NCI-H1436 (cell line): ENCODE data around the gene CRYBG3.

ENCODE experiments used
- DNase-seq: peaks from one replicate; lab custom pipeline; 2025; lab: John Stamatoyannopoulos, UW

Gene CRYBG3

DNA sequence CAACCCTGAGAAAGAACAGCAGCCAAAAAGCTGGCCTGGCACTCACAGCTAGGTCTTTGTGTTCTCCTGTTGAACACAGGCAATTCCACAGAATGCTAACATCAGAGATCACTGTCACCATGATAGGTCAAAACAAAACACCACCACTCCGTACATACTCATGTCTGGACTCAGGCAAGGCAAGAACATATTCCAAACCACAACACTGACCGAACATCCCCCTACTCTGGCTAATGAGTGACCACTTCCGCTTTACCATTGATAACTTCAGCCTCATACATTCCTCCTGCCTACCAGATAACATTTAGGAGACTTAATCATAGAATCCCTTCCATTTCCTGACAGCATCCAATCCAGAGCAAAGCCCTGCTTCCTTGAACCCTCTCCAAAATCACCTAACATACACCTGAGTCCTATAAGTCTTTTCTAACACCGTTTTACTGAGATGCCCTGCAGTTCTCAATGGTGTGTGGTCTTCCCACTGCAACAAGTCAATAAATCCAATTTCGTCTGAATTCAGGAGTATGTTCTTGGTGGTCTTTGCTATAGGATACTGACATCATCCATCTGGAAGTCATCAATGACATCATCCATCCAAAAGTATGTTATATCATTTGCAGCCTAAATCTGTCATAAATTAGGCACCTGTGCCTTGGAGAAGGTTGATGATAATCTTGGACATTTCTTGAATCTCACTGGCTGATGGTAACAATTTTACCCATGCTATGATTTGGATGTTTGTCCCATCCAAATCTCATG lies 126.7 kb downstream of the CRYBG3 start:
- DNase-seq: no peak

DNA sequence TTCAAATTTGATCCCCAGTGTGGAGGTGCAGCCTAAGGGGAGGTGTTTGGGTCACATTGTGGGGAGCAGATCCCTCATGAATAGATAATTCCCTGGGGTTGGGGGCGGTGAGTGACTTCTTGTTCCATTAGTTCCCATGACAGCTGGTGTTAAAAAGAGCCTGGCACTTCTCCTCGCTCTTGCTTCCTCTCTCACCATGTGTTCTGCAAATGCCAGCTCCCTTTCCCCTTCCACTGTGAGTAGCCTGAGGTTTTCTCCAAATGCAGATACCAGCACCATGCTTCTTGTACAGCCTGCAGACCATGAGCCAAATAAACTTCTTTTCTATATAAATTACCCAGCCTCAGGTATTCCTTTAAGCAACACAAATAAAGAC lies 127.3 kb downstream of the CRYBG3 start:
- DNase-seq: no peak

DNA sequence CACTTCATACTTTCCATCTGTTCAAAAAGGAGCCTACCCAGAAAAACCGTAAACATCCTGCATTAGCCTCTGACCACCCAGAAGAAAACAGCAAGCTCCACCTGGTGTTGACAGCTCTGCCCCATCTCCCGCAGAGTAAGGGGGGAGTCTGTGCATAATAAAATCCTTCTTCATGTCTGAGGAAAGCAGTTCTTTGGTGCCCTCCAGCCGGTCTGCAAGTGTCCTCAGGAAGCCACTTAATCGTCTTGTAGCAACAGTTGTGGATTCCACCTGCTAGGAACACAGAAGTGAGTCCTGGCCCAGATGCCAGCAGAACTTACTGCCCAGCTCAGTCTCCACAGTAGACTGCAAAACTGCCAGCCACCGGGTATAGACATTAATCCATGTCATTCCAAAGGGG lies 127.9 kb downstream of the CRYBG3 start:
- no peak for DNase-seq

DNA sequence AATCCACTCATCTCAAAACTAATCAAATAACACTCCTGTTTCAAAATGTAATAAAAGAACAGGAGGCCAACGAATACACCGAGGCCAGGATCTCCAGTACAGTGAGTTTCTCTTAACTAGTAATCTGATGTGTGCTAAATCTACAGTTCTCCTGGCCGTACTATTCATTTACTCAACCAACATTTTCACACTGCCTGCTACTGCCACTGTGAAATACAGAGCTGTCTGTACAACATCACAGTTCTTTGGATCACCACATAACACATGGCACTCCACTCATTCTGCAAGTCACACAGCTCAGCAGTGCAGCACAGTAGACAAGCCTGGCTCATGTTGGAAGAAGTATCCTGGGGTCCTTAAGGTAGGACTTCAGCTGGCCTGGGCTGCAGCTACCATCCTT lies 128.5 kb downstream of the CRYBG3 start:
- no peak for DNase-seq

DNA sequence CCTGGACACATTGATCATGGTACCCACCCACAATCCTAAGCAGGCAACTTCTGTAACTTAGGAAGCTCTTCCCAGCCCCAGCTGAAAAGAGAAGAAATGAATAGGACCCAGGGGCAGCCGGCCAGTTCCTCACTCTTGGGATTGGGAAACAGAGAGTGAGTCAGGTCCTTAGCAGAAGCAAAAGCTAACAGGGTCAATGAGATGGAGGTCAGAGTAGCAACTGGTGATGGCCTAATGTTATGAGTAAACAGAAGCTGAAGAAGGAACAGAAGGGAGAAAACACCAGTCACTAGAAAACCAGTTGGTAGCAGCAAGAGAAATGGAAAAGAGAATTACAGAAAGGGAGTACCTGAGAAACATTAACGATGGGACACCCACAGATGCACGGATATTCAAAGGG lies 130.5 kb downstream of the CRYBG3 start:
- DNase-seq: no peak

DNA sequence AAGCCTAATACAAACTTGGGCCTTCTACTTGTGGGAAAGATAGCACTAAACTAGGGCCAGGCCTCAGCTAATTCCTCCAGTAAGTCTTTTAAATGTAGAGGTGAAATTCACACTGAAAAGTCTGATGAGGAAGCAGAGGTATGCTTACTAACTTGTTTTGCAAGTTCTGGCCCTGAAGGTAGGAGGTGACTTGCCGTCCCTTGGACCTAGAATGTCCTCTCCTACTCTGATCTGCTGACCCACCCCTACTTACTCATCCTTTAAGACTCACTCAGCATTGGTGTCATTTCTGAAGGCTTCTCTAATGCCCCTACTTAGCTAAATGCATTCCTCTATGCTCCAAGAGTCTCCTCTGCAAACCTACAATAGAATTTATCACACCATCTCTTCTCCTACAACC lies 131.1 kb downstream of the CRYBG3 start:
- DNase-seq: no peak

DNA sequence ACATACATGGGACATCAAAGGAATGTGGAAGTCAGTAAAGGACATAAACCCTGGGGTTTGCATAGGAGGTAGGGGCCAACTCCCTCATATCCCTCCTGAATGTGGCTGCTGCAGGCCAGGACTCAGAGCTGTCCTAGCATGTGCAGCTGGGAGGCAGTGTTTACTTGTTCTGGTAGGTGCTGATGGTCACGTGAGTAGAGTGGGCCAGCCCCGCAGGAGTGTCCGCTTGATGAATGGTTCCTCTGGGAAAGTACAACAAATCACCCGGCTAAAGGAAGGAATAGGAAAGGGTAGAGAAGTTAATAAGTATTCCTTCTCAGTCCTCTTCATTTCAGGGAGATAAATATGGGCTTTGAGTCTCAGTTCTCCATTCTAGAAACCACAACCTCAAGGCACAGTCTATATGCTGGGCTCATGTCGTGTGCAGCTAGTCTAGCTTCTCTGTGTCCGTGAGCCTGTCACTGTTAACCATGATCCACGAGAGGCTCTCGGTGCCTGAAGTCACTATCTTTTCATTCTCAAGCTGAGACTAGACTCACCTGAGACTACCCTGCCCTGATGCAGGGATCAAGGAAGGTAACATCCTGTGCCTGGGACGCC lies 132.5 kb downstream of the CRYBG3 start:
- no peak for DNase-seq

DNA sequence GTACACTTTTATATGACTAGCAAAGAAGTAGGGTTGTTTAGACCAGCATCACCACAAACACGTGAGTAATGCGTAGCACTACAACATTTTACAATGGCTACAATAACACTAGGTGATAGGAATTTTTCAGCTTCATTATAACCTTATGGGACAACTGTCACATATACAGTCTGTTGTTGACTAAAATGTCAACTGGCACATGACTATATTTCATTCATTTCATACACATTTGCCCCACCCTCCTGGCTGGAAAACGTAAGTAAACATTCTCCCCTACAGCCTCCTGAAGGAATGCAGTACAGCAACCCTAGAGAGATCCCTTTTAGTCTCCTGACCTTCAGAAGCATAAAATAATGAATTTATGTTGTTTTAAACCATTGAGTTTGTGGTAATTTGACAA lies 134.2 kb downstream of the CRYBG3 start:
- no peak for DNase-seq

DNA sequence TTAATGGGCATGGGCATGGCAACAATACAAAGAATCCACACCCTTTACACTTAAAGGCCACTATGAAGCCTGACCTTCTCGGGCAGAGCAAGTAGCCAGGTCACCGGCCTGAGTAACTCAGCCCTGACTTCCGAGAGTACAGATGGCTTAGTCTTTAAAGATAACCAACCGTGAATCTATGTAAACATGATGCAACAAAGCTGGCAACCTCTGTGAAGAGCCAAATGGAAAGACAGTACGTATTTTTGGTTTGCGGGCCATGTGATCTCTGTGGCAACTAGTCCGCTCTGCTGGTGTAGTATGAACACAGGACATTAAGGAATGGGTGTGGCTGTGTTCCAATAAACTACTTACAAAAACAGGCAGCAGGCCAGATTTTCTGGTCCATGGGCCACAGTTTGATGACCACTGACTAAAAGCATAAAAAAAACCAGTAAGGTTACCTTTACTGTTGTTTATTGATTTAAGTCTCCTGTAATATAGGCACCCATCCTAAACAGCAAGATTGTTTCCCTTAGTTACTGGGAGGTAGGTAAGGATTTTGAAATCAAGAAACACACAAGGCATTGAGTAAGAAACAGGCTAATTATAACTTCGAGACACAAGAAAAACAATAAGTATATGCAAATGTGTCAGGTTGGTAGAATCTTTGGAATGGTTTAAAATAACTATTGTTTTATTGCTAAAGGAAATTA lies 136.0 kb downstream of the CRYBG3 start:
- no peak for DNase-seq

DNA sequence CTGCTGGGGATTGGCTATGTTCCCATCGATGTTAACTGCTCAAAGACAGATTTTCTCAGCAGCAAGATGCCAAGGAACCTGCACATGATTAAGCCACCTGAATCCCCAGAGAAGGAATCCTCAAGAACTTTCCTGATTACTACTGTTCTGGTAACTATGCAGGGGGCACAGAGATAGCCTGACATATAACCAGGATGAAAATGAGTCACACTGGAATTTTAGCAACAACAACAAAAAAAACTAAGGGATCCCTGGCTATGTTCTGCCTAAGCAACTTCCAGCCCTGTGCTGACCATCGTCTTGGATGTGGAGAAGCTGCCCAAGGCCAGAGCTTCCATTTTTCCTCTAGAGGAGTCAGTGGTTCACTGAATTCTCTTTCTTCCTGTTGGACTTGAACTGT lies 136.6 kb downstream of the CRYBG3 start:
- no peak for DNase-seq

DNA sequence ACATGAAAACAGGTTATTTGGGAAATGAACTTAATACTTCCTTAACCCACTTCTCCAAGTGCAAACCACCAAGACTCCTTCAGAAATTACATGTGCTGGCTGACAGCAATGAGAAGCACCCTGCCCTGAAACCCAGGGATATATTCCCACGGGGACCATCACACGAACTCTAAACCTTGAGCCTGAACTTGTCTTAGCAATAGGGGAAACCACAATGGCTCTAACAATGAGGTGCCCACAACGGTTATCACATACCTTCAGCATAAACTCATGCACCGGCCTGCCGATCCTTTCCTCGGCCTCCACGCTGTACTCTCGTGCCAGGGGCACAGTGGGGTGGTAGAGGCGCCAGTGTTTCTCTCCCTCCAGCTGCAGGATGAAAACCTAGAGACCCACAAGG lies 137.0 kb downstream of the CRYBG3 start:
- no peak for DNase-seq

DNA sequence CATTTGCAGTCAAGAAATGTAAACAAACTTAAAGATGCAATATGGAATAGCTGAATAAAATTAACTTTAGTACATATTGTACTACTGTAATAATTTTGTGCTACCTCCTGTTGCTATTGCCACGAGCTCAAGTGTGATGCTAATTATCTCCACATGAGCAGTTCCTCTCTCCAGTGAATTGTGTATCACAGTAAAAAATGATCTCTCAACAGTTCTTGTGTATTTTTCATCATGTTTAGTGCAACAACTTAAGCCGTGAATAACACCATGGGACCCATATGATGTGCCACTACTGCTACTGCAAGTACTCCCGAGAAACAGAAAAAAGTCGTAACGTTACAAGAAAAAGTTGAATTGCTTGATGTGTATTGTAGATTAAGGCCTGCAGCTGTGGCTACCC lies 138.1 kb downstream of the CRYBG3 start:
- no peak for DNase-seq

DNA sequence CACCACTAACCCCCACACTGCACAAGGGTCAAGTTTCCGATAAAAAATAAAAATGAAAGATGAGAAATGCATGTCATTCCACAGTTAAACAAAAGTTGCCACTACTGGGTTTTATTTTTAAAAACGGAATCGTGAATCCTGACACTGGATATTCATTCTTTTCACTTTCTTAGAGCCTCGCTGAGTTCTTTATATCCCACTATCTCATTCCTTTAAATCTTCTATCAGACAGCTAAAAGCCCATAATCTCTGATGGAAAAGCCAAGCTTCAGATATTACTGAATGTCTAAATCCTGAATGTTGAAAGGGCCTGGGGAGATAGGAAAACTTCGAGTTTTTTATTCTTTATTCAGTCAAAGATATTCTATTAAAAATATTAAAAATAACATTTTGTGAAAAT lies 138.7 kb downstream of the CRYBG3 start:
- no peak for DNase-seq

DNA sequence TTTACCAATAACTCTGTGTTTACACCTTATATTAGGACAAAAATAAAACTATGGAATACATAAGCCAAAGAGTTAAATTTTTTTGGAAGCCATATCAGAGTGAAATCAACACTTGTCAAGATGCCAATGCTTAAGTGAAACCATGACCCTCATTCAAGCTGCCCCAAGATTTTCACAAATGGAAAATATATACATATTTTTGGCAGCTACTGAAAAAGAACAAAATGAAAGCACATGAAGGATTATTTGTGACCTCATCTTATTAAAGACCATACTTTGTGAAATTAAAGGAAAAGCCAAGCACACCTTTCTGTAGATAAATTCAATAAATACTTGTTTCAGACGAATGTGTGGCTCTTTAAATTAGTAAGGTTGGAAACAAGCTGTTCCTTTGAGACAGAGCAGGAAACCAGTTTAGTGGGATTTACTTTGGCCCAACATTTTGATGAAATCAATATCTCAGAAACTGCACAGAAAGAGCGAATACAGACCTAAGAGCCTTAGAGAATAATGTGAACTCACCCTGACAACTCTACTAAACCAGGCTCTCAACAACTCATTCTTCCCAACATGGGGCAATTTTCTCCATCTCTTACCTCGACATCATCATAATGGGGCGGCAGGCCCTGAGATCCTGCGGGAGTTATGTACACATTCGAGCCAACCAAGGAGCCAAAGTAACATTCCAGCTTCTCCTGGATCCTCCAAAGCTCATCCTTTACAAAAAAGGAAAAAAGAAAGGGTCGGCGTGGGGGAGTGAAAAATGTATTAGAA lies 139.4 kb downstream of the CRYBG3 start:
- DNase-seq: no peak

DNA sequence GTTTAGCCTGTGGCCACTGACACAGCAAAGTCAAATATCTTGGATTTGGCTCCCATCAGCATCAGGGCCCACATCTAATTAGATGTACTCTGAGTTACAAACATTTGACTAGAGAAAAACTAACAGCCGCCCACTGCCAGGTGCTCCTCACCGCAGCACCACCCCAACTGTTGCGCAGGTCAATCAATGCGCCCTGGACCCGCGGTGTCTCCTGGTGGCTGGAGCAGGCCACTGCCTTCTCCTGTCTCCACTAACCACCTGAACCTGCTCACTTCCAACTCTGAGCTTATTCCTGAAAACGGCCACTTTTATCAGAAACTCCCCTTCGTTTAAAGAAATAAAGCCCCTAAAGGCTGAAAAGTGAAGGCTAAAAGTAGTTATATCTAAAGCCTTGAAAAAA lies 146.2 kb downstream of the CRYBG3 start:
- no peak for DNase-seq

DNA sequence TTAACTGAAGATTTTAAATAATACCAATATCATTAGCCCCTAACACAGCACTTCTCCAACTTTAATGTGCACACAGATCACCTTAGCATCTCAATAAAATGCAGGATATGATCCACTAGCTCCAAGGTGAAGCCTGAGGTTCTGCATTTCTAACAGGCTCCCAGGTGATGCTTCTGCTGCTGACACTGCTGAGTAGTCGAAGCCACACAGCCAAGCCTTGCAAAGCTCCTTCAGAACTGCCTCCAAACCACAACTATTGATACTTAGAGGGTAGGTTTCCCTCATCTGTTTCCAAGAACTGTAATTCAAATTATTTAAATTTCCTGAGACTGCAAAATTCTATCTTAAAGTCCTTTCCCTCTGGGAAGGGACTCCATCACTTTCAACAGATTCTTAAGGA lies 146.6 kb downstream of the CRYBG3 start:
- no peak for DNase-seq

DNA sequence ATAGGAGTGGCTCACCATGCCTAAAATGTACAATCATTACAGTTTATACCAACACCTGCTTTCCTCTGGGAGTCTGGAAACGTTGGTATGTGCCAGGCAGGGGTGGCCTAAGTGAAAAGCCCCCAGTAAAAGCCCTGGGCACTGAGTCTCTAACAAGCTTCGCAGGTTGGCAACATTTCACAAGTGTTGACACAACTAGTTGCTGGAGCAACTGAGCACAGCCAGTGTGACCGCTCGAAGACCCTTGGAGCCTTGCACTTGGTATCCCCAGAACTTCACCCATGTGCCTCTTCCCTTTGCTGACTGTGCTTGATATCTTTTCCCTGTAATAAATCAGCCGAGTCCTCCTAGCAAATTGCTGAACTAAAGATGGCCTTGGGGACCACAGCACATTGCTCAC lies 147.7 kb downstream of the CRYBG3 start:
- no peak for DNase-seq

DNA sequence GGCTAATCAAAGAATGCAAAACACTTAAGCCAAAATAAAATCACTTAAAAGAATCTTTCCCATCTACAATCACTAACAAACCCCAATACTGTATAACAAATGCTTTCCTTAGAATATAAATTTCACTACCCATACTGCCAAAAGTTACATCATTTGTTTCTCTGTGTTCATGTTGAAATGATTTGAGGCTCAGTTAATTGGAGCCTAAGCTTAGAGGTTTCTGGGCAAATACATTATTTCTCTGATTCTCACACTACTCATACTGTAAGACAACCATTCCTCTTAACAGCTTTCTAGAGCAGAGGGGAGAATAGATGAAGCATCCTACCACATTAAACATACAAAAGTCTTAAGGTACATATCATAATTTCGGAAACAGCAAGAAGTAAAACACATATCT lies 148.3 kb downstream of the CRYBG3 start:
- no peak for DNase-seq

DNA sequence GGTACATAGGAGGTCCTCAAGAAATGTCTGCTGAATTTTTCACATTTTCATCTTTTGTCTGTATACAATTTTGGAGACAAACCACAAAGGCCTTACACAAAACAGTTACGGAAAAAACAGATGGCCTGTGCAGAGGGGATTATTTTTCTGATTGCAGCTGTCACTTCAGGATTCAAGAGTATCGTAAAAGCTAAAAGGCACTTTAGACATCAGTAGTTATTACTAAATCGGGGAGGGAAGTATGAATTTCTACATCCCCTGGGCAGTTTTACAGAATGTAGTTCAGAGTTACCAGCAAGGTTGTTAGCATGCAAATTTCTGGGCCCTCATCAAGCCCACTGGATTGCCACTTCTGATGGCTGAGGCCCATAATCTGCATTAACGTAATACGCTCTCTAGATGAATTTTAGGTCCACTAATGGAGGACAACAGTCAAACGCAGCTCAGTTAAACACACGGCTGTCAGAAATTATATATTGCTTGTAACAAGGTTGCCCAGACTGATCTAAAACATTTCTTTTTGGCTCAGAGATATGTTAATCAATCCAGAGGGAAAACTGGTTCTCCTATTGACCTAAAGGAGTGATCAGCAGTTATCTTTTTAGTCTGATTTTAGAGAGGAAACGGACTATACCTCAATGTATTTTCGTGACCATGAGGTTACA lies 149.3 kb downstream of the CRYBG3 start:
- DNase-seq: no peak

DNA sequence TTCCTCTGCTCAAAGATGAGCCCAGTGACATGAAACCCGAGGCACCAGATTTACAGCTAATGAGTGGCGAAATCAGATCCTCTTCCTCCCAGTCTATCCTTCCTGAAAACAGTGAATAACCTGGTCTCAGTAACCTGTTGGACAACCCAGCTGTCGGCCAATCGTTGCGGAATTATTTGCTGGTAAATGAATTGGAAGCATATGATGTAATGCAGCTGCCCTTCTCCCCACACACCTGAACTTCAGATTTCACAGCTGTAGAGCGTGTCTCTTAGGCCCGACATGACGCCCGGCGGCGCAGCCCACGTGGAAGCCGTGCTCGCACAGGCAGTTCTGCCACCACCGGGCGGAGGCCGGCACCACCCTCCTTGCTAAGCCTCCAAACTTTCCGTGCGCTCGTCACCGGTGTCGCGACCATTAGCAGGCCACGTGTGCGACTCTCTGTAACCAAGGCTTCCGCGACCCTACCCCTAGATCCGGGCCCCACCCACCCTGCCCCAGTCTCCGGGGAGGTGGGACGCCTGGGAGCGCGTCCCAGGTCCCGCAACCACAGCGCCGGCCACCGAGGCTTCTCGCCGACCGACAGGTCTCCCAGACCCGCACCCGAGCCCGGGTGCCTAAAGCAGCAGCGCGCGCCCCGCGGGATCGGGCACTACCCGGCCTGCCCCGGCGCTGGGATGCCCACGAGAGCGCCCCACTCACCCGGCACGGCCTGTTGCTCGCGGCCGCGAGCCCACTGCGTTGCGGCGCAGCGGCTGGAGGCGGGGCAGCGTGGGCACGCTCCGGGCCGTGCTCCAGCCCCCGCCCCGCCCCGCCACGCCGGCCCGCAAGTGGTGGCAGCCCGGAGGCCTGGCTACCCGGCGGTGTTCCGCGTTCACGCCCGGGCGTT lies 150.1 kb downstream of the CRYBG3 start, which contains the start of gene RIOX2:
Gene RIOX2 (minus strand): TSS at position 753 of the 889 bp plus-strand sequence. CDS start 4,838 bp downstream, outside the sequence.
- DNase-seq: no peak

DNA sequence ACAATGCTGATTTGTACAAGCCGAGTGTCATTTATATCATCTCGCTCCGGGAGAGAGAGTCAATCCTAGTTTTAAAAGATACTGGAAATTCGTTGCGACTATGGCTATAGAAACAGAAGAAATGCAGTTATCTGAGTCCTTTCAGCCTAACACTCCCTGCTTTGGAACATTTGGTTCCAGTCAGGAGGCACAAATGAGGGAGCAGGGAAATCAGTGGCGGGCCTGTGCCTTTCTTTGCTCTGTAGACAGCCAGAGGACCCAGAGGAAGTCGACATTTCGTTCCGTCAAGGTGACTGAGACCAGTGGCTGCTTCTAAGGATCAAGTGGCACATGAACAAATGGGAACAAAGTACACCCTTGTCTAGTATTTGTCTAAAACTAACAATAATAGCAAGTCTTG lies 151.2 kb downstream of the CRYBG3 start:
- no peak for DNase-seq
